ENCODE measurements around the gene CDC42BPG. TPM values are rescaled to one million over a fixed set of nuclear protein-coding genes. Genes with fewer than 3 reads are reported as not detected.
"Not testable (repeated sequence)": the region's sequence is repeated elsewhere in the genome, so short reads cannot be mapped to it uniquely, and the experiment has no call there.

The CDC42BPG gene
- total and polyA plus RNA-seq, 2 experiments from 2014 or later, result 2.2 to 10.1 TPM

DNA sequence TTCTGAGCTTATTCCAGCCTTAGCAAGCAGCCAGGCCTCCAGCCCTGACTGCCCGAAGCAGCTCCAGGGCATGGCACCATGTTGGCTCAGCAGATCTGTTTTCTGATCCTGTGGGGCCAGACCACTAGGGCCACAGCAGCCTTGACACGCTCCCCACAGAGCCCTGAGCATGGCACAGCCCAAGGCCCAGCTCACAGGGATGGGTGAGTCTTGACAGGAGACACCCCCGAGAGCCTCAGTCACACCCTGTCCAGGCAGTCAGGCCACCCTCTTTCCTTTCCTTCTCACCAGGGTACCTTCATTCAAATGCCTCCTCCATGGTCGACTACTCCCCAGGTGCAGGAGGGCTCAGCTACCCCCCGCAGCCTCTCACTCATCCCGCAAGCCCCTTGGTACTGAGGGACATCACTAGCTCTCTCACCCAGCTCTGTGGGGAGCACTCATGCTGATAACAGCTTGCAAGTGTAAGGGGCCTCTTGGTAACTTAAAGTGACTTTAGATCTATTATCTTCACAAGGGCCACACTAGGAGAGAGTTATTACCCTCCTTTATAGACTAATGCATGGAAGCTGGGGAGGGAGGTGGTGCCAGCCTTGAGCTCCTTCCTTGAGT is 3.9 kb upstream of the CDC42BPG start:
- TF ChIP-seq CTCF (IDR thresholded peaks at IDR 0.05; ENCODE audit: low read depth, low read length), result no peak
- H3K36me3 ChIP-seq, result no peaks in the 10 kb centered on the region

DNA sequence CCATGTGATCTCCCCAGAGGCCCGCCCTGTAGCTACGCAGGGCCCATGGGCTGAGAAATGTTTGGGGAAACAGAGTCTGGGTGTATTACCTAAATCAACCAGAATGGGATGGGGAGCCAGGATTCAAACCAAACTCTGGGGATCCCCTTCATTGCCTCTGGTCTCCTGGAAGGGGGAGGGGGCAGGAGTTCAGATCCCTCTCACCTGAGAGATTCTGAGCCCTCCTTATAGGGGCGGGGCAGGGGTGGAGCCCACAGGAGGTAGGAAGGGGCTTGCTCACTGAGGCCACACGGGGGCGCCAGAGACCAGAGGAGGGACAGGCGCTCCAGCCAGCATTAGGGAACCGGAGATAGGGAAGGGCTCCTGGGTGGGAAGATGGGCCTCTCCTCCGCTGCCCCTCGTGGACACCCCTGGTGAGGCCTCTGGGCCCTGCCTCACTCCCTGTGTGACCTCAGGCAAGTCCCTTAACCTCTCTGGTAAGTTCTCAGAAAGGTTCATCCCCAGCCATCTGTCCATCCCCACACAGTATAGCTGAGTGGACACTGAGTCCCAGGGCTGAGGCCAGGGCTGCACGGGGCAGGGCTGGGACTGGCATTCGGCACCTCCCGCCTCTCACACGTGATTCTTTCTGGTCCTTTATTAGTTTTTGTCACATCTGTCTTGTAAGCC is 2.7 kb upstream of the CDC42BPG start:
- Histone ChIP-seq H3K4me1 (ENCODE audit: low read depth) (peaks cover 6% of the 10 kb centered on the region), H3K4me3 (no peak overlapping the region), H3K27me3 (no peaks in the 10 kb centered on the region), H3K36me3 (no peaks in the 10 kb centered on the region), H3K9me3 (ENCODE audit: low read depth) (no peaks in the 10 kb centered on the region), H3K27ac (no peak overlapping the region)
- TF ChIP-seq CTCF (IDR thresholded peaks at IDR 0.05; ENCODE audit: low read depth, low read length), result peak; percentile 91
- peak; percentile 92 to 96 for DNase-seq (ENCODE audit: low read depth in 1 of 2, low spot score in 1 of 2)

More for the DNA sequence above, 3.9 kb upstream of the CDC42BPG start:
- no peaks in the 10 kb centered on the region for H3K9me3 ChIP-seq (ENCODE audit: low read depth)
- no peak for DNase-seq (ENCODE audit: low read depth in 1 of 2, low spot score in 1 of 2)
- H3K27me3 ChIP-seq, result no peaks in the 10 kb centered on the region
- no peak overlapping the region for H3K4me3 ChIP-seq
- H3K27ac ChIP-seq, result no peak overlapping the region
- H3K4me1 ChIP-seq (ENCODE audit: low read depth), result peaks cover 6% of the 10 kb centered on the region

DNA sequence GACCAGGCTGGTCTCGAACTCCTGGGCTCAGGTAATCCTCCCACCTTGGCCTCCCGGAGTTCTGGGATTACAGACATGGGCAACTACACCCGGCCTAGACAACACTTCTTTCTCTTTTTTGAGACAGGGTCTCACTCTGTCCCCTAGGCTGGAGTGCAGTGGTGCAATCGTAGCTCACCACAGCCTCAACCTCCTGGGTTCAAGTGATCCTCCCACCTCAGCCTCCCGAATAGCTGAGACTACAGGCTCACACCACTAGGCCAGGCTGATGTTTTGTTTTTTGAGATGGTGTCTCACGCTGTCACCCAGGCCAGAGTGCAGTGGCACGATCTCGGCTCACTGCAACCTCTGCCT is 1.3 kb upstream of the CDC42BPG start:
- DNase-seq (ENCODE audit: low read depth in 1 of 2, low spot score in 1 of 2); H3K9me3 ChIP-seq (ENCODE audit: low read depth); H3K4me3 ChIP-seq; H3K27me3 ChIP-seq; H3K36me3 ChIP-seq; H3K27ac ChIP-seq; H3K4me1 ChIP-seq (ENCODE audit: low read depth): not testable (repeated sequence)

DNA sequence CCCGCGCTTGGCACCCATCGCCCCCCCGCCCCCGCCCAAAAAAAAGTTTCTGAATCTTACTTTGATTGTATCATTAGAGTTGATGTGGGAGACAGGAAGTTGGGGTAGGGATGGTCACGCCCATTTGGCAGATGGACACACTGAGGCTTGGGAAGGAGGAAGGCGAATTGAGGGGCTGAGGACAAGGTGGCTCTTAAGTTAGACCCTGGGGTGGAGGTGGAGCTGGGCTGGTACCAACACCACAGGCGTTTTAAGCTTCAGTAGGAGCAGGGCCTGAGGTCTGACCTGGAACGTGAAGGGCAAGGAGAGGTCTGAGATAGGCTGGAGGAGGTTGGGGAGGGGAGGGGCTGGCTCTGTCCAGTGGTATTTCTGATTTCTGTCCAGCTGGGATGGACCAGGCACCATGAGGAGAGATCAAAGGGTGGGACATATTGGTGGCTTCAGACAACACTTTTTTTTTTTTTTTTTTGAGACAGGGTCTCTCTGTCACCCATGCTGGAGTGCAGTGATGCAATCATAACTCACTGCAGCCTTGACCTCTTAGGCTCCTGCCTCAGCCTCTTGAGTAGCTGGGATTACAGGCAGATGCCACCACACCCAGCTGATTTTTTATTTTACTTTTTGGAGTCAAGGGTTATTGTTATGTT is 799 bp upstream of the CDC42BPG start:
- no peak for DNase-seq (ENCODE audit: low read depth in 1 of 2, low spot score in 1 of 2)
- no peak overlapping the region for H3K27ac ChIP-seq
- no peak for TF ChIP-seq CTCF (IDR thresholded peaks at IDR 0.05; ENCODE audit: low read depth, low read length)
- peaks cover 6% of the 10 kb centered on the region for H3K4me1 ChIP-seq (ENCODE audit: low read depth)
- H3K9me3 ChIP-seq (ENCODE audit: low read depth), result no peaks in the 10 kb centered on the region
- no peaks in the 10 kb centered on the region for H3K27me3 ChIP-seq
- H3K4me3 ChIP-seq, result peak overlapping the region; percentile 78
- H3K36me3 ChIP-seq, result no peaks in the 10 kb centered on the region

DNA sequence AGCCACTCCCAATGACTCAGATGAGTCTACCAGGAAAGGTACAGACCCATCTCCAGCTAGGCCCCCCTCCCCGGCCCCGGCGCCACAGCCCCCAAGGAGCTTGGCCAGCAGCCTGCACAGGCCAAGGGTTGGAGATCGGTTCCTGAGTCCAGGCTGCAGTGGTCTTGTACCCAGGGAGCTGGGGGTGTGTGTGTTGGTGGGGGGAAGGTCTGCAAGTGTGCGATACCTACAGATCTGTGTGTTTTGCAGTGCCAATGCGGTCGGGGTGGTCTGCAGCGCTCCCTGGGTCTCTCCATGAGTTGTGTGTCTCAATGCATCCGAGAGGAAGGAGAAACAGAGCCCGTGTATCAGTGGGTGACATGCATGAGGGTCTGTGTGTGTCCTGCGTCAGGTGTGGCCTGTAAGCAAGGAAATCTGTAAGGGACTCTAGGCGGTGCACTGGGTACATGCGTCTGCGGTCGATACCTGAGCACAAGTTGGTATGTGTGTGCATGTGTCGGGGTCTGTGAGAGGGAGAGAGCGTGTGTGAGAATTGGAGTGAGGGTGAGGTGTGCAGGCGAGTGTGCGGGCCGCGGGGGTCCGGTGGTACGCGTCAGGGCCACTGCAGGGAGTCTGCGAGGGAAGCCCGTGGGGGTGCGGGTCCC is 645 bp downstream of the CDC42BPG start:
- H3K4me1 ChIP-seq (ENCODE audit: low read depth), result peaks cover 6% of the 10 kb centered on the region
- peak overlapping the region; percentile 78 for H3K4me3 ChIP-seq
- H3K27ac ChIP-seq, result no peak overlapping the region
- DNase-seq (ENCODE audit: low read depth in 1 of 2, low spot score in 1 of 2), result no peak
- H3K36me3 ChIP-seq, result no peaks in the 10 kb centered on the region
- H3K27me3 ChIP-seq, result no peaks in the 10 kb centered on the region
- no peak for TF ChIP-seq CTCF (IDR thresholded peaks at IDR 0.05; ENCODE audit: low read depth, low read length)
- no peaks in the 10 kb centered on the region for H3K9me3 ChIP-seq (ENCODE audit: low read depth)

Measured in cardiac muscle cell (in vitro differentiated cells and primary cell).